PC-9 (cell line): ENCODE data around the gene PRSS50.

Experiments
- EZH2 ChIP-seq: fragments of 200-600 bp; sonication (generic); IDR thresholded peaks from 2 replicates; pipeline ENCODE4 v1.8.0; 2017; ENCODE audit warnings: antibody characterized with exemption, low read depth
- TF ChIP-seq, protein P1 (sequence below): fragments of 200-600 bp; sonication (generic); conservative IDR thresholded peaks from 2 replicates; pipeline ENCODE4 v1.6.1; 2017; ENCODE audit warnings: mixed run types, antibody characterized with exemption, mild to moderate bottlenecking, moderate library complexity

GRCh38 chr3:46676601-46677410 is 40.9 kb downstream of the PRSS50 start:
- TF ChIP-seq, protein P1, sequence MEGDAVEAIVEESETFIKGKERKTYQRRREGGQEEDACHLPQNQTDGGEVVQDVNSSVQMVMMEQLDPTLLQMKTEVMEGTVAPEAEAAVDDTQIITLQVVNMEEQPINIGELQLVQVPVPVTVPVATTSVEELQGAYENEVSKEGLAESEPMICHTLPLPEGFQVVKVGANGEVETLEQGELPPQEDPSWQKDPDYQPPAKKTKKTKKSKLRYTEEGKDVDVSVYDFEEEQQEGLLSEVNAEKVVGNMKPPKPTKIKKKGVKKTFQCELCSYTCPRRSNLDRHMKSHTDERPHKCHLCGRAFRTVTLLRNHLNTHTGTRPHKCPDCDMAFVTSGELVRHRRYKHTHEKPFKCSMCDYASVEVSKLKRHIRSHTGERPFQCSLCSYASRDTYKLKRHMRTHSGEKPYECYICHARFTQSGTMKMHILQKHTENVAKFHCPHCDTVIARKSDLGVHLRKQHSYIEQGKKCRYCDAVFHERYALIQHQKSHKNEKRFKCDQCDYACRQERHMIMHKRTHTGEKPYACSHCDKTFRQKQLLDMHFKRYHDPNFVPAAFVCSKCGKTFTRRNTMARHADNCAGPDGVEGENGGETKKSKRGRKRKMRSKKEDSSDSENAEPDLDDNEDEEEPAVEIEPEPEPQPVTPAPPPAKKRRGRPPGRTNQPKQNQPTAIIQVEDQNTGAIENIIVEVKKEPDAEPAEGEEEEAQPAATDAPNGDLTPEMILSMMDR = no peak
- no peak for TF ChIP-seq EZH2
